Progenitor cell of endocrine pancreas (in vitro differentiated cells): ENCODE data around the gene HACD2. TPM values are rescaled to one million over a fixed set of nuclear protein-coding genes. Genes with fewer than 3 reads are reported as not detected.

Experiments used
- DNase-seq: peaks from one replicate; pipeline ENCODE4 v3.0.0; 2021; ENCODE audit warnings: low spot score; ENCODE audit not compliant: unreplicated experiment
- H3K27ac Mint-ChIP-seq: 2 replicates; pipeline ENCODE4 v1.8.0; 2021; ENCODE audit warnings: mild to moderate bottlenecking, moderate library complexity, mixed read lengths
- H3K27me3 Mint-ChIP-seq: 2 replicates; pipeline ENCODE4 v1.8.0; 2021; ENCODE audit warnings: mixed read lengths
- H3K36me3 Mint-ChIP-seq: 2 replicates; pipeline ENCODE4 v1.8.0; 2022; ENCODE audit warnings: mixed read lengths; ENCODE audit not compliant: insufficient read depth
- H3K4me1 Mint-ChIP-seq: 2 replicates; pipeline ENCODE4 v1.8.0; 2021; ENCODE audit warnings: low read depth, mixed read lengths
- H3K4me3 Mint-ChIP-seq: 2 replicates; pipeline ENCODE4 v1.8.0; 2021; ENCODE audit warnings: low read depth, mild to moderate bottlenecking, moderate library complexity, mixed read lengths
- H3K9me3 Mint-ChIP-seq: 2 replicates; pipeline ENCODE4 v1.8.0; 2021; ENCODE audit warnings: low read depth, mixed read lengths
- total RNA-seq: library from RNA; stranded (reverse); gene quantifications from 2 replicates; pipeline ENCODE4 v1.2.1, GENCODE V29; 2021
- TF ChIP-seq, protein P1 (sequence below): fragments of 200-600 bp; sonication (generic); IDR thresholded peaks from one replicate; pipeline ENCODE4 v1.5.0; 2021; ENCODE audit warnings: antibody characterized with exemption, mild to moderate bottlenecking; ENCODE audit not compliant: unreplicated experiment

The HACD2 gene
- total RNA-seq, 1 donor from 2014 or later: 57.6 TPM

DNA sequence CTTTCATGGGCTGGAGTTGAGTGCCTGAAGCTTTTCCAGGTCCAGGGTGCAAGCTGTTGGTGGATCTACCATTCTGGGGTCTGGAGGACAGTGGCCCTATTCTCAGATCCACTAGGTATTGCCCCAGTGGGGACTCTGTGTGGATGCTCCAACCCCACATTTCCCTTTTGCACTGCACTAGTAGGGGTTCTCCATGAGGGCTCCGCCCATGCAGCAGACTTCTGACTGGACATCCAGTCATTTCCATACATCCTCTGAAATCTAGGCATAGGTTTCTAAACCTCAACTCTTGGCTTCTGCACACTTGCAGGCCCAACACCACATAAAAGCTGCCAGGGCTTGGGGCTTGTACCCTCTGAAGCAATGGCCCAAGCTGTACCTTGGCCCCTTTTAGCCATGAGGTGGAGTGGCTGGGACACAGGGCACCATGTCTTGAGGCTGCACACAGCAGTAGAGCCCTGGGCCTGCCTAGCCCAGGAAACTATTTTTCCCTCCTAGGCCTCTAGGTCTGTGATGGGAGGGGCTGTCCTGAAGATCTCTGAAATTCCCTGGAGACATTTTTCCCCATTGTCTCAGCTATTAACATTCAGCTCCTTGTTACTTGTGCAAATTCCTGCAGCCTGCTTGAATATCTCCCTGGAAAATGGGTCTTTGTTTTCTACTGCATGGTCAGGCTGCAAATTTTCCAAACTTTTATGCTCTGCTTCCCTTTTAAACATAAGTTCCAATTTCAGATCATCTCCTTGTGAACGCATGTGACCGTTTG lies 6.0 kb upstream of the HACD2 start:
- Mint-ChIP-seq H3K4me1 (peaks cover 9% of the 10 kb centered on the region), H3K36me3 (peaks cover 36% of the 10 kb centered on the region), H3K27me3 (no peaks in the 10 kb centered on the region), H3K27ac (peak overlapping the region; percentile 15), H3K4me3 (no peak overlapping the region), H3K9me3 (peaks cover 5% of the 10 kb centered on the region)
- TF ChIP-seq, protein P1, sequence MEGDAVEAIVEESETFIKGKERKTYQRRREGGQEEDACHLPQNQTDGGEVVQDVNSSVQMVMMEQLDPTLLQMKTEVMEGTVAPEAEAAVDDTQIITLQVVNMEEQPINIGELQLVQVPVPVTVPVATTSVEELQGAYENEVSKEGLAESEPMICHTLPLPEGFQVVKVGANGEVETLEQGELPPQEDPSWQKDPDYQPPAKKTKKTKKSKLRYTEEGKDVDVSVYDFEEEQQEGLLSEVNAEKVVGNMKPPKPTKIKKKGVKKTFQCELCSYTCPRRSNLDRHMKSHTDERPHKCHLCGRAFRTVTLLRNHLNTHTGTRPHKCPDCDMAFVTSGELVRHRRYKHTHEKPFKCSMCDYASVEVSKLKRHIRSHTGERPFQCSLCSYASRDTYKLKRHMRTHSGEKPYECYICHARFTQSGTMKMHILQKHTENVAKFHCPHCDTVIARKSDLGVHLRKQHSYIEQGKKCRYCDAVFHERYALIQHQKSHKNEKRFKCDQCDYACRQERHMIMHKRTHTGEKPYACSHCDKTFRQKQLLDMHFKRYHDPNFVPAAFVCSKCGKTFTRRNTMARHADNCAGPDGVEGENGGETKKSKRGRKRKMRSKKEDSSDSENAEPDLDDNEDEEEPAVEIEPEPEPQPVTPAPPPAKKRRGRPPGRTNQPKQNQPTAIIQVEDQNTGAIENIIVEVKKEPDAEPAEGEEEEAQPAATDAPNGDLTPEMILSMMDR: no peak
- no peak for DNase-seq

DNA sequence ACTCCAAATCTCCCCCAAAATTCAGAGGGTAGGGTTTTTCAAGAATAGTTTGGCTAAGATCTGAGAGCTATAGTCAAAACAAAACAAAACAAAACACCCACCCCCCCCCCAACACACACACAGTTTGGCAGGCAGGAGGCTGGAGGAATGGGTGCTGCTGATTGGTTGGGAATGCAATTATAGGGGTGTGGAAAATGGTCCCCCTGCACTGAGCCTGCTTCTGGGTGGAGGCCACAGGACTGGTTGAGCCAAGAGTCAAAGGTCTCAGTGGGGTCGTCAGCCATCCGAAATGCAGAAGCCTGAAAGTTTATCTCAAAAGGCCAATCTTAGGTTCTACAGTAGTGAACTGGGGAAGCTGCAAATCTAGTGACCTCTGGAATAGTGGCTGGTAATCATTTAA lies 2.5 kb upstream of the HACD2 start:
- peak overlapping the region; percentile 32 for H3K4me3 Mint-ChIP-seq
- no peaks in the 10 kb centered on the region for H3K27me3 Mint-ChIP-seq
- TF ChIP-seq, protein P1: no peak
- peaks cover 32% of the 10 kb centered on the region for H3K36me3 Mint-ChIP-seq
- H3K4me1 Mint-ChIP-seq: peaks cover 26% of the 10 kb centered on the region
- H3K27ac Mint-ChIP-seq: peak overlapping the region; percentile 61
- H3K9me3 Mint-ChIP-seq: peaks cover 5% of the 10 kb centered on the region
- DNase-seq: no peak

DNA sequence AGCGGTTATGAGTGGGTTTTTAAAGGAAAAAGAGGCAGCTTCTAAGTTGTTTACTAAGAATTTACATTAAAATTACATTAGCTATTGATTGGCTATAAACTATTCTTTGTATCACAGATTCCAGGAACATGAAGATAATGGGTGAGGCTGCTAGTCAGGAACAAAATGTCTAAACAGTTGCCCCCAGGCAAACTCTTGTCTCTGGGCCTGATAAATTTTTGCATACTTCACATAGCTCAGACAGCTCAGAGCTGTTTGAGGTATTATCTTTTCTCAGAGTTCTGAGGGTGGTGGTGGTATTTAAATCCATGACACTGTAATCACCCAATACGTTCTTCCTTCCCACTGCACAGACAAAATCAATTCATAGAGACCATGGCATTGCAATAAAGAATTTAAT lies 2.1 kb upstream of the HACD2 start:
- Mint-ChIP-seq H3K4me1 (peaks cover 29% of the 10 kb centered on the region), H3K27me3 (no peaks in the 10 kb centered on the region), H3K4me3 (peak overlapping the region; percentile 20), H3K9me3 (peaks cover 5% of the 10 kb centered on the region), H3K36me3 (peaks cover 32% of the 10 kb centered on the region), H3K27ac (peak overlapping the region; percentile 61)
- TF ChIP-seq, protein P1: no peak
- DNase-seq: no peak

DNA sequence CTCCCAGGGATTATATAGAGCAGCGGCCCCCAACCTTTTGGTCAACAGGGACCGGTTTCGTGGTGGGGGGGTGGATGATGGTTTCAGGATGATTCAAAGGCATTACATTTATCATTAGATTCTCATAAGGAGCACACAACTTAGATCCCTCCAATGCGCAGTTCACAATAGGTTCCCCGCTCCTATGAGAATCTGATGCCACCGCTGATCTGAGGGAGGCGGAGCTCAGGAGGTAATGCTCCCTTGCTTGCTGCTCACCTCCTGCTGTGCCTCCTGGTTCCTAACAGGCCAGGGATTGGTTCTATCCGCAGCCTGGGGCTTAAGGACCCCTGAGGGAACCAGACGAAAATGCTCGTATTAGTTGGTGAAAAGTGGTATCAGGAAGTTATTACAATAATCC lies 1.3 kb upstream of the HACD2 start:
- Mint-ChIP-seq H3K27me3 (no peaks in the 10 kb centered on the region), H3K27ac (no peak overlapping the region), H3K9me3 (peaks cover 5% of the 10 kb centered on the region), H3K4me3 (no peak overlapping the region), H3K36me3 (peaks cover 30% of the 10 kb centered on the region), H3K4me1 (peaks cover 31% of the 10 kb centered on the region)
- DNase-seq: no peak
- TF ChIP-seq, protein P1: no peak

DNA sequence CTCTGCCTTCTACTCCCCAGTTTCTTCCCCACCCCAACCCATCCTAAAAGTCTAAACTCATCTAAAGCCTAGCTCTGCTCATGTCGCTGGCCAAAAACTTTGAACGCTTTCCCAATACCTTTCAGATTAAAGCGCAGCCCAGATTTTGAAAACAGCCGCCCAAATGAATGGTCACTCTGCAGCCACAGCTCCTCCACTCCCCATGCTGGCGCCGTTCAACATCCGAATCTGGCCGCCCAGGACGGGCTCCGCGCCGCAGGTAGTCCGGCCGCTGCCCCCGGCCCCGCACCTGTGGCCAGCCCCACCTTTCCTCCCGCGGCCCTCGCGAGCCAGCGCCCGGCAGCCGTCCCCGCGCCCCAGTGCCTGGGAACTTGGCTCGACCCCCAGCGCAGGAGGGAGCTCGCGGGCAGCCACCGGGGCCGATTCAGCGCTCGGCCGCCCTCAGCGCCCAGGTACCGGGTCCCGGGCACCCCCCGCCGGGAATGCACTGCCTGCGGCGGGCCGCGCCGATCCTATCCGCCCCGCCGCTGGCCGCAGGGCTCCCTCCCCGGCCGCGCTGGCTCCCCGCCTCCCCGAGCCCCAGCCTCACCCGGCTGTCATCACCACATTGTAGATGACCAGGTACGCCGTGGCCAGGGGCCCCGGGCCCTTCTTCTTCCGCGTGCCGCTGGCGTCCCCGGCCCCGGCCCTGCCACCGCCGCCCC lies 417 bp downstream of the HACD2 start:
- peak; percentile 65 for DNase-seq
- no peak overlapping the region for H3K4me3 Mint-ChIP-seq
- H3K27ac Mint-ChIP-seq: peak overlapping the region; percentile 92
- no peaks in the 10 kb centered on the region for H3K9me3 Mint-ChIP-seq
- H3K4me1 Mint-ChIP-seq: peaks cover 31% of the 10 kb centered on the region
- TF ChIP-seq, protein P1: peak; percentile 42
- peaks cover 22% of the 10 kb centered on the region for H3K36me3 Mint-ChIP-seq
- no peaks in the 10 kb centered on the region for H3K27me3 Mint-ChIP-seq
